GM12878 (cell line): ENCODE measurements around the gene TOMM20L. TPM values are rescaled to one million over a fixed set of nuclear protein-coding genes. Genes with fewer than 3 reads are reported as not detected.

Source experiments
- ATAC-seq: fragments of 200-7000 bp; cut with Tn5 transposase; 3 replicates; pipeline ENCODE4 v1.9.1; 2020; ENCODE audit warnings: mild to moderate bottlenecking, moderate library complexity
- BruUV-seq: library from RNA; stranded (reverse); fragments of 400-500 nt; replicated peaks from 2 replicates; lab custom pipeline; 2021; lab: Mats Ljungman, UMichigan
- CTCF ChIA-PET: fragments of 300-600 bp; sonication (Branson Sonifier 250); formaldehyde crosslinking; extraction: SDS; loops from one replicate; lab custom pipeline; 2021; ENCODE audit warnings: inconsistent platforms; lab: Yijun Ruan, JAX
- POLR2A ChIA-PET: fragments of 350-600 bp; formaldehyde crosslinking; extraction: SDS; loops from one replicate; lab custom pipeline; 2021; ENCODE audit warnings: inconsistent platforms; lab: Charles Lee
- RAD21 ChIA-PET: fragments of 300-600 bp; sonication (Branson Sonifier 250); formaldehyde crosslinking; loops from one replicate; lab custom pipeline; 2023; ENCODE audit warnings: antibody characterized with exemption; ENCODE audit not compliant: unreplicated experiment; lab: Charles Lee
- SMC1A ChIA-PET: fragments of 300-600 bp; sonication (Branson Sonifier 250); formaldehyde crosslinking; loops from one replicate; lab custom pipeline; 2023; ENCODE audit not compliant: unreplicated experiment, uncharacterized antibody; lab: Charles Lee
- DNase-seq: peaks from one replicate; pipeline ENCODE4 v3.0.0-alpha.2; 2011; ENCODE audit warnings: low read depth, low spot score
- FAIRE-seq: peaks from 3 replicates; lab custom pipeline; 2011; peaks lifted over from hg19 to GRCh38; lab: Jason Lieb, UNC
- H2AFZ ChIP-seq: 2 replicates; pipeline ENCODE4 v1.6.0; 2011; ENCODE audit warnings: low read depth, low read length, control low read depth; ENCODE audit not compliant: control insufficient read depth
- H3K27ac ChIP-seq: 2 replicates; pipeline ENCODE4 v1.5.1; 2011; ENCODE audit warnings: control low read depth; ENCODE audit not compliant: control insufficient read depth, insufficient read depth
- H3K27me3 ChIP-seq, 2 experiments: replicated peaks in 1 of 2; 2 replicates each; pipeline versions ENCODE4 v1.6.0 to v1.6.1; 2011; ENCODE audit warnings: low read length in 1 of 2; ENCODE audit not compliant: control insufficient read depth in 2 of 2, insufficient read depth in 2 of 2
- H3K36me3 ChIP-seq, 2 experiments: 2 replicates each; pipeline ENCODE4 v1.5.1; 2011; ENCODE audit warnings: low read length in 1 of 2; ENCODE audit not compliant: control insufficient read depth in 2 of 2, insufficient read depth in 2 of 2
- H3K4me1 ChIP-seq: 2 replicates; pipeline ENCODE4 v1.6.1; 2011; ENCODE audit warnings: mild to moderate bottlenecking, low read length, moderate library complexity, mixed read lengths; ENCODE audit not compliant: control insufficient read depth, insufficient read depth
- H3K4me2 ChIP-seq: 2 replicates; pipeline ENCODE4 v1.6.0; 2011; ENCODE audit warnings: control low read depth; ENCODE audit not compliant: control insufficient read depth, insufficient read depth
- H3K4me3 ChIP-seq: fragments of 200-600 bp; sonication (generic); 2 replicates; pipeline ENCODE4 v1.5.1; 2016
- H3K79me2 ChIP-seq: 2 replicates; pipeline ENCODE4 v1.6.0; 2011; ENCODE audit warnings: low read length; ENCODE audit not compliant: control insufficient read depth, insufficient read depth
- H3K9ac ChIP-seq: 2 replicates; pipeline ENCODE4 v1.8.0; 2011; ENCODE audit warnings: low read length, control low read depth, mixed read lengths; ENCODE audit not compliant: control insufficient read depth, insufficient read depth
- H3K9me3 ChIP-seq: replicated peaks from 3 replicates; pipeline ENCODE4 v1.5.1; 2011; ENCODE audit warnings: mild to moderate bottlenecking, low read length; ENCODE audit not compliant: control insufficient read depth, insufficient read depth
- H4K20me1 ChIP-seq: 2 replicates; pipeline ENCODE4 v1.6.0; 2011; ENCODE audit not compliant: control insufficient read depth, insufficient read depth
- CHD2 ChIP-seq: IDR thresholded peaks from 2 replicates; pipeline ENCODE4 v1.6.1; 2011; ENCODE audit warnings: low read depth, low read length, improper control_type of control experiment, borderline replicate concordance
- DPF2 ChIP-seq: fragments of 450-650 bp; IDR thresholded peaks from 2 replicates; pipeline ENCODE4 v1.6.1; 2017; ENCODE audit warnings: mild to moderate bottlenecking
- EZH2 ChIP-seq: IDR thresholded peaks from 2 replicates; pipeline ENCODE4 v1.6.1; 2012; ENCODE audit warnings: low read depth, mild to moderate bottlenecking, control low read depth, inconsistent platforms, low read length, borderline replicate concordance; ENCODE audit not compliant: control insufficient read depth
- FOXM1 ChIP-seq: IDR thresholded peaks from 2 replicates; pipeline ENCODE4 v1.6.1; 2012; ENCODE audit warnings: low read depth, mild to moderate bottlenecking, inconsistent platforms, low read length, moderate library complexity
- IRF5 ChIP-seq: fragments of 450-650 bp; IDR thresholded peaks from 2 replicates; pipeline ENCODE4 v1.6.1; 2017; ENCODE audit warnings: borderline replicate concordance
- KDM1A ChIP-seq: fragments of 200-600 bp; sonication (generic); IDR thresholded peaks from 2 replicates; pipeline ENCODE4 v1.6.1; 2016; ENCODE audit warnings: borderline replicate concordance
- LARP7 ChIP-seq: fragments of 450-650 bp; IDR thresholded peaks from 2 replicates; pipeline ENCODE4 v1.6.1; 2017; ENCODE audit warnings: mild to moderate bottlenecking
- MAX ChIP-seq: IDR thresholded peaks from 2 replicates; pipeline ENCODE4 v1.6.1; 2012; ENCODE audit warnings: low read depth, low read length, improper control_type of control experiment
- NR2F1 ChIP-seq: fragments of 450-650 bp; conservative IDR thresholded peaks from 2 replicates; pipeline ENCODE4 v1.6.1; 2017; ENCODE audit warnings: mild to moderate bottlenecking
- SIN3A ChIP-seq: IDR thresholded peaks from 2 replicates; pipeline ENCODE4 v1.6.1; 2012; ENCODE audit warnings: low read depth, low read length, improper control_type of control experiment
- SMARCA5 ChIP-seq: fragments of 450-650 bp; IDR thresholded peaks from 2 replicates; pipeline ENCODE4 v1.6.1; 2017; ENCODE audit warnings: mild to moderate bottlenecking
- STAT3 ChIP-seq: IDR thresholded peaks from 2 replicates; pipeline ENCODE4 v1.6.1; 2011; ENCODE audit warnings: low read depth, low read length, improper control_type of control experiment
- SUZ12 ChIP-seq: fragments of 200-600 bp; sonication (generic); IDR thresholded peaks from one replicate; pipeline ENCODE4 v1.6.1; 2018; ENCODE audit warnings: antibody characterized with exemption, mild to moderate bottlenecking; ENCODE audit not compliant: unreplicated experiment
- TCF12 ChIP-seq: IDR thresholded peaks from 2 replicates; pipeline ENCODE4 v1.6.1; 2011; ENCODE audit warnings: low read depth, mild to moderate bottlenecking, low read length
- ZNF217 ChIP-seq: fragments of 450-650 bp; IDR thresholded peaks from 2 replicates; pipeline ENCODE4 v1.6.1; 2017; ENCODE audit warnings: antibody characterized with exemption, mild to moderate bottlenecking
- WGBS: methylation state at CpG from one replicate; pipeline ENCODE4 v1.1.6; 2016; ENCODE audit warnings: low lambda C conversion rate; ENCODE audit not compliant: insufficient replicate concordance, insufficient coverage; ENCODE audit errors: missing lambda C conversion rate; 5-methylcytosine and 5-hydroxymethylcytosine counted together
- in situ Hi-C: fragments of 300-500 bp; cut with MboI; formaldehyde crosslinking; loops from 9 replicates; pipeline ENCODE4 v1.14.3; 2018; ENCODE audit warnings: mixed read lengths
- intact Hi-C: fragments of 100-400 bp; cut with micrococcal nuclease; formaldehyde crosslinking; loops from one replicate; pipeline ENCODE4 v1.14.2; 2022; ENCODE audit not compliant: unreplicated experiment
- polyA plus RNA-seq, 11 experiments: library from polyadenylated mRNA; depleted of rRNA in 4 of 11; unstranded in 6 of 11; stranded (reverse) in 5 of 11; fragments of >200 nt; fragmentation: Nextera tagmentation in 4 of 11; fragmentation: Illumina TruSeq in 1 of 11; extraction: Ambion mirVana in 4 of 11; extraction: Trizol in 1 of 11; gene quantifications; 1 replicate in 1 of 11; 2 replicates in 10 of 11; pipeline versions ENCODE4 v1.2.1 to v1.2.3, GENCODE V29; 2011 to 2016; ENCODE audit warnings: inconsistent platforms in 2 of 11, missing spikeins in 2 of 11, low read depth in 1 of 11
- total RNA-seq, 4 experiments: library from RNA; depleted of rRNA in 3 of 4; stranded (reverse); fragments of >200 nt in 3 of 4; fragmentation: Illumina TruSeq in 1 of 4; extraction: Trizol in 1 of 4; gene quantifications; 2 replicates each; pipeline versions ENCODE4 v1.2.1 to v1.2.3, GENCODE V29; 2013 to 2021

Gene TOMM20L
- total and polyA plus RNA-seq, 10 of the 15 experiments (the other 5 are each of a cell fraction or from before 2014, with no cell fraction given): 0.28 TPM; not detected in 9

- no peak overlapping the region for H3K27ac ChIP-seq
- in situ Hi-C loops (no loop called here), intact Hi-C loops (no loop called here)
These were observed 48.9 kb downstream of the TOMM20L start for GRCh38 chr14:58444627-58445026.

More at GRCh38 chr14:58444627-58445026, 48.9 kb downstream of the TOMM20L start:
- Histone ChIP-seq H3K4me2 (no peak overlapping the region), H3K4me3 (no peak overlapping the region), H3K79me2 (no peaks in the 10 kb centered on the region), H3K4me1 (no peaks in the 10 kb centered on the region), H3K9ac (no peak overlapping the region), H3K36me3 (peaks cover 1 to 13% of the 10 kb centered on the region in 2 experiments), H3K27me3 (no peaks in the 10 kb centered on the region), H3K9me3 (no peaks in the 10 kb centered on the region), H4K20me1 (no peaks in the 10 kb centered on the region), H2AFZ (no peak overlapping the region)
- ChIA-PET CTCF (no interaction called here), POLR2A (interaction anchor here (0.6 to 1.4 kb wide), 3 partner anchors 9 to 849 kb away, joined by 4 to 7 read pairs (median 5); no protein-coding TSS in a partner anchor), RAD21 (no interaction called here), SMC1A (no interaction called here)
- FAIRE-seq: no peak
- no peak for TF ChIP-seq SMARCA5
- TF ChIP-seq IRF5: no peak
- no peak for TF ChIP-seq KDM1A
- no peak for TF ChIP-seq FOXM1
- no peak for TF ChIP-seq NR2F1
- no peak for TF ChIP-seq LARP7
- TF ChIP-seq TCF12: no peak
- no peak for TF ChIP-seq SIN3A
- no peak for TF ChIP-seq CHD2
- TF ChIP-seq MAX: no peak
- TF ChIP-seq ZNF217: no peak
- no peak for TF ChIP-seq EZH2
- TF ChIP-seq STAT3: no peak
- TF ChIP-seq SUZ12: no peak
- TF ChIP-seq DPF2: no peak
- no peak for DNase-seq
- ATAC-seq: no peak
- no TSS peak for BruUV-seq
- 76% methylated on average over 5 of the region's 5 CpGs for WGBS
